Epithelial cell of alveolus of lung (primary cell): Measurements from ENCODE around the gene CST8. TPM values are rescaled to one million over a fixed set of nuclear protein-coding genes. Genes with fewer than 3 reads are reported as not detected.

Experiments
- total RNA-seq: library from RNA; depleted of rRNA; stranded (reverse); fragments of >200 nt; gene quantifications from 2 replicates; pipeline ENCODE4 v1.2.1, GENCODE V29; 2015

The CST8 gene
- total RNA-seq, result not detected in 2 replicates

GRCh38 chr20:23490817-23491216 lies at the start of gene CST8:
CST8 (plus strand) TSS chr20:23491117; CDS start chr20:23491668, 551 bp downstream.

GRCh38 chr20:23452776-23453175 lies 38.1 kb upstream of the CST8 start, which contains the start of gene CST11:
CST11 (minus strand) TSS chr20:23452876; CDS start chr20:23452811, 65 bp downstream.

Other genes with a start within 250 kb of the CST8 start
- 20.8 and 53.5 TPM in 2 replicates for gene NXT1, start 140.3 kb upstream of the CST8 start, total RNA-seq
- 9.6 and 11.8 TPM in 2 replicates for gene GZF1, start 128.9 kb upstream of the CST8 start, total RNA-seq
- 1.8 and 4.6 TPM in 2 replicates for gene NAPB, start 69.6 kb upstream of the CST8 start, total RNA-seq
- gene CSTL1, start 51.4 kb upstream of the CST8 start, total RNA-seq, result not detected in 2 replicates
- not detected in 2 replicates for gene CST11, start 38.2 kb upstream of the CST8 start, total RNA-seq
- gene CST9L, start 77.4 kb downstream of the CST8 start, total RNA-seq, result not detected in 2 replicates
- gene CST9, start 114.8 kb downstream of the CST8 start, total RNA-seq, result not detected in 2 replicates
- gene CST3, start 146.8 kb downstream of the CST8 start, total RNA-seq, result 801 and 827 TPM in 2 replicates
- gene CST4, start 197.9 kb downstream of the CST8 start, total RNA-seq, result 0.78 TPM in 1 of 2 replicates, not detected in the other